ENCODE results near the gene SETBP1.

The SETBP1 gene

DNA sequence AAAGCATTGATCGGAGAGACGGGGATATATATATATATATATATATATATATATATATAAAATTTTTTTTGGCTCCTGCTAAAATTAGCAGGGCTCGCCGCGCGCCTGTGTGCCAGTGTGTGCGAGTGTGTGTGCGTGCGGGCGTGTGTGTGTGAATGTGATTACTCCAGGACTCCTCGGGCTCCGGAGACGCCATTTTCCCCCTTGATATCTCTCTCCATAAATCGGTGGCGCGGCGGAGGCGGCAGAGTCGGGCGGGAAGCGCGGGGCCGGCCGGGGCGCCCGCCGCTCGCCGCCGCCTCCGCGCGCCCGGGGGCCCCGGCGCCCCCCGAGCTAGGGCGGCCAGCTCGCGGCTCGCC lies 795 bp upstream of the SETBP1 start:
- DNase-seq = no peak

DNA sequence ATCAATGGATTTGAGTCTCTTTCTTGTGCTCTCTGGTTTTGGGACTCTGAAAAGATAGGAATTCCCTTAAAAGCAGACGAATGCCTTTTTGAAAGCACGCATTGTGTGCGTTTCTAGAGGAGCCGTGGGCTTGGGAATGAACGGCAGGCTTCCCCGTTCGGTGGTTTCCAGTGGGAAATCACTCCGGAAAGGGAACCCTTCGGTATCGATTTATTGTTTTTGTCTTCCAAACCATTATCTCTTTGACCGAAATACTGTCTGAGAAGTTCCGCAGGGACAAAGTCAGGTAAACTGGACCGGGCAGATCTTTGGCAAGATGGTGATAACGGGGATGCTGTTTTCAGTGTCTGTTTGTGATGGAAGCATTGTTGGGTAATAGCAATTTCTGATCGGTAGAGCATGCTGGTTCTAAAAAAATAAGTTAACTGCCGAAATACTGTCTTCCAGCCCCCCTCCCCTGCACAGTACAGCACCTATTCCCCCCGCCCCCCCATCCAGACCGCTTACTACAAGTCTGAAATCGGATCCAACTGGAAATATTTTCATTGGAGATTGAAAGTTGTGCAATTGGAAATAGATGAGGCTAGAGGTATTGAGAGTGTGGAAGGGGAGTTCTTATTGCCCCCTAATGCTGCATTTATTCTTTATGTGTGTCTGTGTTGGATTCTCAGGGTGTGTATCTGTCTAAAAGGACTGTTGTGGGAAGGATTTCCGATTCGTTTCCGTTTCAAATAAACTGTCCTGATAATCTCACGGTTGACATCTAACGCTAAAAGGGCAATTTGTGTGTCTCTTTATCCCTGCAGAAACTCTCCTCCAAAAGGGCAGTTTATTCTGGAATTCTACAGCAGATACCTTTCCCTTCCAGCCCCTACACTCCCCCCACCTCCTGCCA lies 635 bp downstream of the SETBP1 start:
- no peak for DNase-seq

DNA sequence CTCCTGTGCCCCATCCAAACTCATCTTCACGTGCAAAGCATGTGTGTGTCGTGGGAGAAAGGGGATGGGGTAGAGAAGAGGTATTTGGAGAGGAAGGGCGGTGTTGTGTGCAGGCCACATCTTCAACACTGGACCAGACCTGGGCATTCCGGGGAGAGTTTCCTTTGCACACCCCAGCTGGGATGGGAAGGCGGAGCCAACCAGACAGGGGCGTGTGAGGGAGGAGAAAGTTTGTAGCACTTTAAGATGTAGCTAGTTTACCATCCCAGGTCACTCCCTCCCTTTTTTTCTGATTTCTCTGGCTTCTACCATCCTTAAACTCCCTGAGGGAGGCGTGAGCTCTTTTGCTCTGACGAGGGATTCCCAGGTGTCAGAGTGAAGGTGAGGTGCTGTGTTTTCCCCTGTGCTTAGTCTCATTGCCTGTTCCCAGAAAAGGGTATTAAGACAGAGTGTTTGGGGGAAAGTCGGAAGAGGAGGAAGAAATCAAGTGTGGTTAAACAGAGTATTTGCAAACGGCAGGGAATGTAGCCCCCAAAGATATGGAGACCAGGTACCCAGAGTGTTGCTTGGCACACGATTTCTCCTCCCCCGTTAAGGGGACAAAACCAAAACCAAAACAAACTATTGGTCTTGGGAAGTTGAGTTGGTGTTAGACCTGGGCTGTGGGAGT lies 1.6 kb downstream of the SETBP1 start:
- DNase-seq = no peak

DNA sequence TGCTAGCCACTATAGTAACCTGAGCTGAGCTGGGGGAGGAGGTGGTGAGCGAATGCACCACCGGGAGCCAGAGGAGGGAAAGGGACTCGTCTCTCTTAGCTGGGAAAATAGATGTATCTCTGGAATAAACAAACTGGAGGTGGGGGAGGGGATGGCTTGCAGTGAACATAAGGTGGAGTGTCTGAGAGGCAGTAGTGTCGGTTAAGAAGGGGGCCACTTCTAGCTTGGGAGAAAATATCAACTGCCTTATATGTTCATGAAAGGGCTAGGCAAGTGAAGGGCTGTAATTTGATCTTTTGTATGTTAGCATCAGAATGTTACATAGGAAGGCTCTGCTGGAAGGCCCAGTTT lies 2.2 kb downstream of the SETBP1 start:
- no peak for DNase-seq

DNA sequence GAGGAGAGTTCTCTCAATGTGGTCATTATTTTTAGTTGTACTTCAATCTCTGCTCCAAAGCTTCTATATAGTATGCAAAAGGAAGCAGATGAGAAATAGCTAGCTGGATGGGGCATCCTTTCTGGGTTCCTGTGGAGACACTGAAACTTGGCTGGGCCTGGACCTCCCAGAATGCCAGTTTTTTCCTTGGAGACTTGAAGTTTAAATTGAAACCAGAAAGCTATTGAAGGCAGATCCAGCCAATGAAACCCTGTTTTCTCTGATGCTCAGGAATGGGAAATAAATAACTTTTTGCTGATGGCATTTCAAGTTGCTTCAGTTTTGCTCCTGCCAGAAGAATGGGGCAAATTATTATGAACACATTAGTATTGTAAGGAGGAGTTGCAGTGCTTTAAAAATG lies 2.9 kb downstream of the SETBP1 start:
- no peak for DNase-seq

DNA sequence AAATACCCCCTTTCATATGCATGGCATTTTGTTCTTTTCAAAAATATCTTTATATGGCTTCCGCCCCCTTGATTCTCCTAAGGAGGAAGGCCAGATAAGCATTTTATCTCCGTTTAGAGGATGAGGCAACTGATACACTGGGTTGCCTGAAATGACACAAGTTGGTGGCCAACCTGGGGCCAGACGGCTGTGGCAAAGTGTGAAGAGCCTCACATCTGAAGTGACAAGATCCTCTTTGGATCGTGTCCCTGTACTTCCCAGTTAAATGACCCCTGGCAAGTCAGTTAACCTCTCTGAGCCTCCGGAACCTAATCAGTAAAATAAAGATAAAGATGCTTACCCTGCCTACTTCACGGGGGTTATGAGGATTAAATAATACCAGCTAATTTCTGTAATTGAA lies 4.6 kb downstream of the SETBP1 start:
- DNase-seq = no peak

DNA sequence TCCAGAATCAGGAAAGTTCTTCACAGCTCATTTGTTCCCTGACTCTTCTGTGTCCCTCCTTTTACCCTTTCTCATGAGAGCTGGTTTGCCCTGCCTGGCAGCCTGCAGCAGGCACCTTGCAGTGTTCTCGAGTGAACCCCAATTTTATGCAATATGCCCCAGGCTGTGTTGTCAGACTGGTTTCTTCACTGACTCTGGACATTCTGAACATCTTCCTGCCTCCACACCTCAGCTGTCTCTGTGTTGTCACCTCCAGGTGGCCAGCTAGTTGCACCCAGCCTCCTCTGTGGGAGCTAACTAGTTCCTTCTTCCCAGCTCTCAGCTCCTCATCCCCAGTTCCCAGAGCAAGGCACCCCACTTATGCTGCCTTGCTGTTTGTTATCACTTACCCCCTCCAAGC lies 5.5 kb downstream of the SETBP1 start:
- no peak for DNase-seq

DNA sequence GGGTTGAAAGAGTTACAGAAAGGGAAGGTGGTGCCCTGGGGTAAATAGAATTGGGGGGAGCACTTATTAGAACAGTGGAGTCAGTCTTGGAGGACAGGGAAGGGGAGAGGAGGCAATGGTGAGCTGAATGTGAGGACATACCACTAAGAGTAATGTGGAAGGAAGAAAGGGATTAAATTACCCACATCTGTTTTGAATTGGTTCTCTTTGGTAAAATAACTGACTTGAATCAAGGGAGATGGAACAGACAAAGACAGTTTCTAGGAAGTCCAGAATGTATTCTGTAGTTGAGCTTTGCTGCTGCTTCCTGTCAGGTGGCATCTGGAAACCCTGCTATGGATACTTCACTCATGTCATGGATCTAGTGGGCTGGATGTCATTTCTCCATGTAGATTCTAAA lies 6.7 kb downstream of the SETBP1 start:
- no peak for DNase-seq

DNA sequence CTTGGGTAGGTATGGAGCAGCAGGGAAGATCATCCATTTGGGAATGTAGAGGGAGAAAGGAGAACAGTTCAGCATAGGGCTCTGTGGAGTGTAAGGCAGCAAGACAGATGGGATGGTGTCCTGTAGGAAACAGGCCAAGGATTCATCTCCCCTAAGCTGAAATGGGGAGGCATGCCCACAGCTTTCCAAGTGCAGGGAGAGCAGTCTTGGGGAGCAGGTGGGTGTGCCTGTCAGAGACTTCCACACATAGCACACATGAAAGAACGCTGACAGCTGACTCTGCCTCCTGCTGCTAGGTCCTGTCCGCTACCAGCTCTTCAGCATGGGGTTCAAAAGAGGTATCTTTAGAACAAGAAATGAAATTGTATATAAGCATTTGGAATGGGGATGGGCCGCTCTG lies 9.0 kb downstream of the SETBP1 start:
- no peak for DNase-seq

DNA sequence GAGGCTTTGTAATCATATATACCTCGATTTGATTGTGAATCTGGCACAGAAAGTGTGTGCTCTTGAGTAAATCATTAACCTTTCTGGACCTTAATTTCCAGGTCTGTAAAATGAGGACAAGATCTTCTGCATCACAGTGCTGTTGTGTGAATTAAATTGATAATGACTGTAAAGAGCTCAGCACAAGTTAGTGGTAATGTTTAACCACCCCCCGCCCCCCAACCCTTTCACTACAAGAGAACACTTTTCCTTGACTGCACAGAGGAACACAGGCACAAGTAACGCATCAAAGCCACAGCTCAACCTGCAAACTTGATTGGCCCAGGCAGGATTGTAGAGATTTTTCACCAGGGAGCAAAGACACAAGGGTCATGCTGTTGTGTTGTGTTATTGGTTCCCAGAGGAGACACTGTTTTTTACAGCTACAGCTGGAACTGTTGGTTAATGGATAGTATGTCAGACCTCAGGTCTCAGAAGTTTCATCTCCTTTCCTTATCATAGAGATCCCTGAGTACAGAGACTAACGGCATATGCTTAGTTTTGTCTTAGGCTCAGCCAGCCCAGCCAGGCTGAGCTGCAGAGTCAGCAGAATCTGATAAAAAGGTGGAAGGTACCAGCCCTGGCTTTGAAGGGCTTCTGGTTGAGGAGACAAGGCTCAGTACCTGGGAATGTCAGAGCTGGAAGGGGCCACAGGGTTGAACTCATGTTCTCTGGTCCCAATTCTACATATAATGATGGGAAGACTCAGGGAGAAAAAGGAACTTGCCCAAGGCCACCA lies 10.6 kb downstream of the SETBP1 start:
- no peak for DNase-seq

DNA sequence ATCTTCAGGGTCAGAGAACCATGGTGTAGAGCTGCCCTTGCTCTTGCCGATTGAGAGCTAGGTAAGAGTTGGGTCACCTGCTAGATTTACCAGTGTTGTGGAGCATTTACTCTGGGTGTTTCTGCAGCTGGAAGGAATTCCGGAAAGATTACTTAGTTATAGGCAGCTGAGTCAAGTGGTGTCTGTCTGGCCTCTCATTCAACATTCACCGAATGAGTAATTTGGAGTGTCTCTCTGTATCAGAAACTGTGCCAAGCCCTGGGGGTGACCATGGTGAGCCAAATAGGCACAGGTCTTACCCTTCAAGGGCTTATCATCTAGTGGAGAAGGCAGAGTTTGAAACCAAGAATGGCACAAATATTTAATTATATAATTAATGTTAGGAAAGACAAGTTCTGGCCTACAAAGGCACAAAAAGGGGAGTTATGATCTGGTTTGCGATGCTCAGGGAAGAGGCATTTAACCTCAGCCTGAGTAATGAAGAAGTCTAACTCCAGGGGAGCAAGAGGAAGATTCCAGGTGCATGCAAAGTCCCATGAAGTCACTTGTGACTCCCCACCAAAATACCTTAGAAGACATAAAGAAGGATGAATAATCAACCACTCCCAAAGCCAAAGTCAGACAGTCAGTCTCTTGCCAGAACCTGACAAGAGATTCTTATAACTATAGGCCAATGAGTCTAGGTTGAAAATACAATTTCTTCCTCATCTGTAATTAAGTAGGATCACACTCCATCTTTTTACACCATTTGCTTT lies 12.5 kb downstream of the SETBP1 start:
- DNase-seq = no peak

DNA sequence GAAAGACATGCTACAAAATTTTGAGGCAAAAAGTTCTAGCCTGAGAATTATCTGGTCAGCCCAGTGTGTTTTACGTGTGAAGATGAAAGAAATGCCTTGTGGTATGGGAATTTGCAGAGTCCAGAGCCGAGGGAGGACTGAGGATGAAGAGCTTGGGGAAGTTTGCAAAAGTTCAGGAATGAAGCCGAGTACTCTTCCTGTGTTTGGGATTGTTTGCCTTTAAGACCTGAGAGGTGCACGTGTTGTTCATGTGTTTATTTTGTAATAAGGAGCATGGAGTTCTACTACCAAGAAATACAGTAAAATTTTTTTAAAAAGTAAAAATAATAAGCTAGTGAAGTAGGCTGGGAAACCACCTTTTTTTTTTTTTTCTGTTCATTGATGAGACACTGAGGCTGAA lies 14.8 kb downstream of the SETBP1 start:
- DNase-seq = no peak

DNA sequence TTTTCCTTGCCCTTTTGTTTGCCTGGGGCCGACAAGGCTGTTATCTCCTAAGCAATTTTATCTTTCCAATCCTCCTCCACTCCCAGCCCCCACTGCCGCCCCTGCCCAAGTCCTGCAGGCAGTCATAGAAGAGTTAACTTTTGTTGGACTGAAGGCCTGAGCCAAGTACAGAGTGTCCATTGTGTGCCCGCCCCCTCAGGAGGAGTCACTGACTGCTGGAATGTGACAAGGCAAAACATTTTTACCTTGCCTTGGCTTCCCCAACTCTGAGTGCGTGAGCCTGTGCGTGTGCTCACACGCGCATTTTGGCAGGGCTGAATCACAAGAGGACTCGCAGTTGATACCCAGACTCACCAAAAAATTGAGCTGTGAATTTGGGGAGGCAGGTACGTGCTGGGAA lies 16.2 kb downstream of the SETBP1 start:
- DNase-seq = no peak

DNA sequence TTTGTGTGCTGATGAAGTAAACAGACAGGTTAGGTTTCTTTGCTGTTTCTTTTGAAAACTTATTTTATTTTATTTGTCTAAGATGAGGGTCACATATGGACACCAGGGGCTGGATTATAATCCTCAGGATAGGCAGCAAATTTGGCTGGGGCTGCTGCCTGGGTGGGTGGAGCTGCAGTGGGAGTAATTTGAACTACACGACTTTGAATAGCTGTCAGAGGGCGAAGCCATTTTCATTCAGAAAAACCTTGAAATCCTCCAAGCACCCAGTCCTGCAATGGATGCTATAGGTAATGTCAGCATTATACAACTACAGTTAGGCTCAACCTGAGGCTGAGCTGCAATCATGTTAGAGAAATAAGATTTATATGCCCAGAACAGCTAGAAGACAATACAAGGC lies 16.6 kb downstream of the SETBP1 start:
- DNase-seq = no peak

DNA sequence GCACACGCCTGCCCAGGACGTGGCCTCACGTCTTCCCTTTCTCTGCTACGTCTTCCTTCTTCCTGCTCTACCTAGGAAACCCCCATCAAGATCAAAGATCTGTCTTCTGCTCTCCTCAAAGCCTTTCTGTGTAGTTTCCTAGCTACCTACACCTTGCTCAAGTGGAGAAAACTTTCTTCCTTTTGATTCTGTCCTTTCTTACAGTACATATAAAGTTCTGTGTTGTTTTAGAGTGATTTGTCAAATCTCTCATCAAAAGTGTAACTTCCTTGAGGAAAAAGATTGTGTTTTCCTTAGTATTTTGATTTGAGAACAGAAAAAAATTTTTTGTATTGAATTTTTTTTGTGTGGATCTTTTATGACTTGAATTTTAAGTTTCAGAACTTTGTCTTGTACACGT lies 17.8 kb downstream of the SETBP1 start:
- no peak for DNase-seq

DNA sequence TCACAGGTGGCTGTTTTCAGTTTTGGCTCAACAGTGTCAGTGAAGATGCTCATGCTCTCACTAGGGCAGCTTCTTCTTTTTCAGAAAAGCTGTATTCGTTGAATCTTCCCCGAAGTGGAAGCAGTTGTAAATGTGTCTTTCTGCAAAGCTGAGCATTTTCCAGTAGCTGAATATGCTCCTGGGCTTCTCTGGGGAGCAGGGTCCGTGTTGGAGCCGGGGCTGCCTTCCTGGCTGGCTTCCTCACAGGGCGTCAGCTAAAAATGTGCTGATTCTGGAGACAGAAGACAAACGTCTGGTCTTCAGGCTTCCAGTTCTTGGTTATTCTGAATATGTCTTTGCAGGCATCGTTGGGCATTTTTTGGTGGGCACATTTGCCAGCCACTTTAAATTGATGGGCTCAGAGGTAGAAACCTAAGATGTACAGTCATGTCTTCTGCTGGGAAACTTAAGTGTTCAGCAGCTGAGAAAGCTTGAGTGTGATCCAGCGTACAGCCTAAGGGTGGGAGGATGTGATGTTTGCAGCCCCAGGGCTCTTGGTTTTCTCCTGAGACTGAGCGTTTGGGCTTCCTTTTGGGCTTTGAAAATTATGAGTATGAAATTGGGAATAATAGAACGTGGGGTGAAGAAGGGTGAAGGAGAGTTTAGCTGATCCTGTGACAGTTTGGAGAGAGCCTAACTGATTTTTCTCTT lies 19.0 kb downstream of the SETBP1 start:
- no peak for DNase-seq

DNA sequence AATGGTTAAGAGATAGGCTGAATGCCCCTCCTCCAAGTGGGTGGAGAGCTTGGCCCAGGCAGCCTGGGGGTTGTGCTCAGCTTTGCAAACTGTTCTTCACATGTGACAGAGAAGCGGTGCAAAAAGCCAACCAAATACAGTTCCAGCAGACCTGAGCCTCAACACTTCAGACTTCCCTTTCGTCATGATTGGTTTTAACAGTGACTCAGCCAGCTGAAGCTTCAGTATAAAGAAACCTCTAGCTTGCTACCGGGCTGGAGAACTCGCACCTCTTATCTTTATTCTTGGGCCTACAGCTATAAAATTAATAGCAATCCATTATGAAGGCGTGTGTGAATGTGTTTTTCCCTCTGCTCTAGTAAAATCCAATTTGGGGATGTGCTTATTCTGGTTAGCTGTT lies 20.0 kb downstream of the SETBP1 start:
- DNase-seq = no peak

DNA sequence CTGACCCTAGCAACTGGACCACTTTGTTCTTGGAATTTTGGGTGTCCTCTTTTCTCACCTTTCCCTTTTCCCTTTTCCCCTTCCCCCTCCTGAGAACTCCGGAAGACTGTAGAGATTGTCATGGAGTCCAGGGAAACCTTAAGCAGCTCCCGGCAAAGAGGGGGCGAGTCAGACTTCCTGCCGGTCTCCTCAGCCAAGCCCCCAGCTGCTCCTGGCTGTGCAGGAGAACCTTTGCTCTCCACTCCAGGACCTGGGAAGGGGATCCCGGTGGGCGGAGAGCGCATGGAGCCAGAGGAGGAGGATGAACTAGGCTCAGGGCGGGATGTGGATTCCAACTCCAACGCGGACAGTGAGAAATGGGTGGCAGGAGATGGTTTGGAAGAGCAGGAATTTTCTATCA lies 20.5 kb downstream of the SETBP1 start:
- DNase-seq = no peak

DNA sequence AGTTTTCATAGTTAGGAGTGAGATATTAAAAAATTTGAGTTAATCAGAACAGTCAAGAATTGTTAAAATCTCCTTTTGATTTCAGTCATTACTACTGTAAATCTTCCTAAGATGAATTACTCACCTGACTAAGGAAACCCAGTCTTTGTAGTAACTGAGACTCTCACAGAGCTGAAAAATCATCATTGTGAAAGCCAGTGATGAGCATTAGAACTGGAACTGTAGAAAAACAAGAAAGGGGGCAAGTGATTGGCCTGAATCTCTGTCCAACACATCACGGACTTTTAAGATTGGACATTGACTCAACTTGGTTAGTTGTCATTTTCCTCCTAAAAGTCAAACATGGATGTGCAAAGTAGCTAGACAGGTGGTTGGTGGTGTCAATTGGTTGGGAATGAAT lies 21.9 kb downstream of the SETBP1 start:
- DNase-seq = no peak

DNA sequence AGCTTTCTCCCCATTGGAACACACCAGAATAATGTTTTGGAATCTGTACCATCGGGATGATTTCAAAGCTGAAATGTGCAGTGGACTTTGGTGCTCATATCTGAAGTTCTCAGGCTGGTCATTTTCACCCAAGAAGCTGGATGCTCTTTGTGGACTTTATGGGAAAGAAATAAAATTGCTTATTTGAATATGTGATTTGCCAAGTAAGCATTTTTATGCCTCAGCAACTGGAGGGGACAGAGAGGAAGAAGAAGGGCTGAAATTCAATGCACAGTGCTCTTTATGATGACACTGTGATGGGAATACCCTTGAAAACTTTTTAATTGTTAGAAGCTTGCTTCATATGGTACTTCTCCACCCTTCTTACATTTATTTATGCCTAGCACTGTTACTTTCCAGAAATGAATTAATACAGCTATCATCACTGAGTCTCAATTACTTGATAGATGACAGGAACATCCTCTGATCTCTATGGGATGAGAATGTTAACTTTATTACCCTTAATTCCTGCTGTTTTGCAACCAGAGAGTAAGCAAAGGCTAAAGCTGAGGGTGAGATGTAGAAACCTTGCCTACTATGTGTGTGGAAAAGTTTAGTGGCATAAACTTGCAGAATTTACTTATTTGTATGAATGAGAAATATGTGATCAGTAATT lies 23.6 kb downstream of the SETBP1 start:
- no peak for DNase-seq

DNA sequence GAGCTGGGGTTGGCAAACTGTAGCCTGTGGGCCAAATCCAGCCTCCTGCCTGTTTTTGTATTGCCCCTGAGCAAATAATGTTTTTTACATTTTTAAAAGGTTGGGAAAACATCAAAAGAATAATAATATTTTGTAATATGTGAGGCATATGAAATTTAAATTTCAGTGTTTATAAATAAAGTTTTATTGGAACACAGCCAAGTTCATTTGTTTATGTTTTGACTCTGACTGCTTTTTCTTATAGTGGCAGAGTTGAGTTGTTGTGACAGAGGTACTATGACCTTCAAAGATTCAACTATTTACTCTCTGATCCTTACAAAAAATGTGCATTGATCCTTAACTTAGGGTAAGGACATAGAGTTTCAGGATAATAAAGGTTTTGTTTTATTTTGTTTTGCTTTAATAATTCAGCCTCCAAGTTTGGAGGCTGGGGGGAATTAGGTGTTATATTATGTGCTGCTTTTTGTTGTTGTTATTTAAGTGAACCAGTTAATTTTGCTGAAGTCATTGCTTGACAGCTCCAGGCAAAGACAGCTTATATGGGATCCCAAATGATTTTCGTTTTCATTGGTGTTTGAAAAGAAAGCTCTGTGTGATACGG lies 24.5 kb downstream of the SETBP1 start:
- DNase-seq = no peak
